Measurements from ENCODE around the gene KLF14.

KLF14 gene

GRCh38 chr7:130700760-130701159 lies 33.2 kb downstream of the KLF14 start:
- no peak for ATAC-seq
- no peak for TF ChIP-seq TOX (CRISPR knock-in tag; IDR thresholded peaks at IDR 0.05; ENCODE audit: borderline replicate concordance)
- TF ChIP-seq RARB (CRISPR knock-in tag; IDR thresholded peaks at IDR 0.05): no peak
- no peak for TF ChIP-seq BACH2 (CRISPR knock-in tag; IDR thresholded peaks at IDR 0.05; ENCODE audit: borderline replicate concordance)
- TF ChIP-seq ZFP3 (CRISPR knock-in tag; IDR thresholded peaks at IDR 0.05): no peak
- TF ChIP-seq, protein P1, sequence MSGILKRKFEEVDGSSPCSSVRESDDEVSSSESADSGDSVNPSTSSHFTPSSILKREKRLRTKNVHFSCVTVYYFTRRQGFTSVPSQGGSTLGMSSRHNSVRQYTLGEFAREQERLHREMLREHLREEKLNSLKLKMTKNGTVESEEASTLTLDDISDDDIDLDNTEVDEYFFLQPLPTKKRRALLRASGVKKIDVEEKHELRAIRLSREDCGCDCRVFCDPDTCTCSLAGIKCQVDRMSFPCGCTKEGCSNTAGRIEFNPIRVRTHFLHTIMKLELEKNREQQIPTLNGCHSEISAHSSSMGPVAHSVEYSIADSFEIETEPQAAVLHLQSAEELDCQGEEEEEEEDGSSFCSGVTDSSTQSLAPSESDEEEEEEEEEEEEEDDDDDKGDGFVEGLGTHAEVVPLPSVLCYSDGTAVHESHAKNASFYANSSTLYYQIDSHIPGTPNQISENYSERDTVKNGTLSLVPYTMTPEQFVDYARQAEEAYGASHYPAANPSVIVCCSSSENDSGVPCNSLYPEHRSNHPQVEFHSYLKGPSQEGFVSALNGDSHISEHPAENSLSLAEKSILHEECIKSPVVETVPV (CRISPR knock-in tag; IDR thresholded peaks at IDR 0.05): no peak
- no peak for TF ChIP-seq PPARA (CRISPR knock-in tag; IDR thresholded peaks at IDR 0.05; ENCODE audit: borderline replicate concordance)
- TF ChIP-seq ZNF8 (CRISPR knock-in tag; IDR thresholded peaks at IDR 0.05): no peak
- TF ChIP-seq, protein P2, sequence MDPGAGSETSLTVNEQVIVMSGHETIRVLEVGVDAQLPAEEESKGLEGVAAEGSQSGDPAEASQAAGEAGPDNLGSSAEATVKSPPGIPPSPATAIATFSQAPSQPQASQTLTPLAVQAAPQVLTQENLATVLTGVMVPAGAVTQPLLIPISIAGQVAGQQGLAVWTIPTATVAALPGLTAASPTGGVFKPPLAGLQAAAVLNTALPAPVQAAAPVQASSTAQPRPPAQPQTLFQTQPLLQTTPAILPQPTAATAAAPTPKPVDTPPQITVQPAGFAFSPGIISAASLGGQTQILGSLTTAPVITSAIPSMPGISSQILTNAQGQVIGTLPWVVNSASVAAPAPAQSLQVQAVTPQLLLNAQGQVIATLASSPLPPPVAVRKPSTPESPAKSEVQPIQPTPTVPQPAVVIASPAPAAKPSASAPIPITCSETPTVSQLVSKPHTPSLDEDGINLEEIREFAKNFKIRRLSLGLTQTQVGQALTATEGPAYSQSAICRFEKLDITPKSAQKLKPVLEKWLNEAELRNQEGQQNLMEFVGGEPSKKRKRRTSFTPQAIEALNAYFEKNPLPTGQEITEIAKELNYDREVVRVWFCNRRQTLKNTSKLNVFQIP (CRISPR knock-in tag; IDR thresholded peaks at IDR 0.05; ENCODE audit: borderline replicate concordance, low read depth): no peak
- TF ChIP-seq ZC3H10 (CRISPR knock-in tag; IDR thresholded peaks at IDR 0.05): no peak
- TF ChIP-seq ARNTL (CRISPR knock-in tag; IDR thresholded peaks at IDR 0.05; ENCODE audit: borderline replicate concordance, low read depth): no peak
- TF ChIP-seq, protein P3, sequence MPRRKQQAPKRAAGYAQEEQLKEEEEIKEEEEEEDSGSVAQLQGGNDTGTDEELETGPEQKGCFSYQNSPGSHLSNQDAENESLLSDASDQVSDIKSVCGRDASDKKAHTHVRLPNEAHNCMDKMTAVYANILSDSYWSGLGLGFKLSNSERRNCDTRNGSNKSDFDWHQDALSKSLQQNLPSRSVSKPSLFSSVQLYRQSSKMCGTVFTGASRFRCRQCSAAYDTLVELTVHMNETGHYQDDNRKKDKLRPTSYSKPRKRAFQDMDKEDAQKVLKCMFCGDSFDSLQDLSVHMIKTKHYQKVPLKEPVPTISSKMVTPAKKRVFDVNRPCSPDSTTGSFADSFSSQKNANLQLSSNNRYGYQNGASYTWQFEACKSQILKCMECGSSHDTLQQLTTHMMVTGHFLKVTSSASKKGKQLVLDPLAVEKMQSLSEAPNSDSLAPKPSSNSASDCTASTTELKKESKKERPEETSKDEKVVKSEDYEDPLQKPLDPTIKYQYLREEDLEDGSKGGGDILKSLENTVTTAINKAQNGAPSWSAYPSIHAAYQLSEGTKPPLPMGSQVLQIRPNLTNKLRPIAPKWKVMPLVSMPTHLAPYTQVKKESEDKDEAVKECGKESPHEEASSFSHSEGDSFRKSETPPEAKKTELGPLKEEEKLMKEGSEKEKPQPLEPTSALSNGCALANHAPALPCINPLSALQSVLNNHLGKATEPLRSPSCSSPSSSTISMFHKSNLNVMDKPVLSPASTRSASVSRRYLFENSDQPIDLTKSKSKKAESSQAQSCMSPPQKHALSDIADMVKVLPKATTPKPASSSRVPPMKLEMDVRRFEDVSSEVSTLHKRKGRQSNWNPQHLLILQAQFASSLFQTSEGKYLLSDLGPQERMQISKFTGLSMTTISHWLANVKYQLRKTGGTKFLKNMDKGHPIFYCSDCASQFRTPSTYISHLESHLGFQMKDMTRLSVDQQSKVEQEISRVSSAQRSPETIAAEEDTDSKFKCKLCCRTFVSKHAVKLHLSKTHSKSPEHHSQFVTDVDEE (CRISPR knock-in tag; IDR thresholded peaks at IDR 0.05): no peak
- no peak for TF ChIP-seq ZFP30 (CRISPR knock-in tag; IDR thresholded peaks at IDR 0.05)
- no peak for TF ChIP-seq ISL1 (CRISPR knock-in tag; IDR thresholded peaks at IDR 0.05)

DNA sequence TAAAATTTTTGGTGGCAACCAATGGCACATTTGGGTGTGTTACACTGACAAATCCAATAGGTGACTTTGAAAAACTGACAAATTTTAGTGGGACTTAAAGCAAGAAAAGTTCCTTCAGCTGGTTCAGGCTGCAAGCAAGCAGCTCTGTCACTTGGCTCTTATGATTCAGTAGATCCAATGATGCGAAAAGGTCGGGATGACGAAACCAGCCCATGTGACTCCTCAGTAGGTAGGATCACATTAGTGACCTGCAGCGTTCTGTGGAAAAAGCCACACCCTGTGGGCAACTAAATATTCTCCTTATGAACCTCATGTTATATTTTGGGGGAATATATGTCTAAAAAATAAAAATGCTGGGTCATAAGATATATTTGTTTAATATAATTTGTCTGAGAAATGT lies 34.3 kb downstream of the KLF14 start:
- ATAC-seq: no peak
- TF ChIP-seq ESRRG (CRISPR knock-in tag; IDR thresholded peaks at IDR 0.05) (no peak), BACH2 (CRISPR knock-in tag; IDR thresholded peaks at IDR 0.05; ENCODE audit: borderline replicate concordance) (no peak), TCF4 (CRISPR knock-in tag; IDR thresholded peaks at IDR 0.05; ENCODE audit: borderline replicate concordance) (no peak), TOX (CRISPR knock-in tag; IDR thresholded peaks at IDR 0.05; ENCODE audit: borderline replicate concordance) (no peak), GLIS3 (CRISPR knock-in tag; IDR thresholded peaks at IDR 0.05) (no peak), CSDC2 (CRISPR knock-in tag; IDR thresholded peaks at IDR 0.05) (no peak), PPARA (CRISPR knock-in tag; IDR thresholded peaks at IDR 0.05; ENCODE audit: borderline replicate concordance) (no peak)
- TF ChIP-seq, protein P3 (CRISPR knock-in tag; IDR thresholded peaks at IDR 0.05): no peak
- TF ChIP-seq, protein P2 (CRISPR knock-in tag; IDR thresholded peaks at IDR 0.05; ENCODE audit: borderline replicate concordance, low read depth): no peak

DNA sequence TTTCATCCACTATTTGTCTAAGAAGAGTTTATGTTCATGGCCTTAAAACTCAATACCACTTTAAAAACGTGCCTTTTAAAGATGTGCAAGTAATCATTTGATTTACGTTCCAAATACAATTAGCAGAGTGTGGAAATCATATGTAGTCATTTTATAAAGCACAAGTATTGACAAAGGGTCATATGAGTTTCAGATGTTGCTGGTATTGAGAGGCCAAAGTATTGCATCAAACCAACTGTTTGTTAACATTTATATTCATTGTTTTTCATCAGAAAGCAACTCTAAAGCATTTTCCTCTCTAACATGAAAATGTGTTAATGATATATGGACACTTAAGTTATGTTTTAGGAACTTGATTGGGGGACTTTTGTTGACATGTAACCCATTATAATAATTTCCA lies 36.2 kb downstream of the KLF14 start:
- no peak for ATAC-seq
- TF ChIP-seq ZNF565 (CRISPR knock-in tag; conservative IDR thresholded peaks at IDR 0.05; ENCODE audit: low read depth) (no peak), SNAI2 (CRISPR knock-in tag; IDR thresholded peaks at IDR 0.05) (no peak), PPARA (CRISPR knock-in tag; IDR thresholded peaks at IDR 0.05; ENCODE audit: borderline replicate concordance) (no peak), ARNTL (CRISPR knock-in tag; IDR thresholded peaks at IDR 0.05; ENCODE audit: borderline replicate concordance, low read depth) (no peak)
